SU-DHL-6 (cell line): ENCODE data around the gene ALS2CL.

Experiments used
- H2AFZ ChIP-seq: fragments of 200-600 bp; sonication (generic); 2 replicates; pipeline ENCODE4 v1.6.1; 2014; ENCODE audit warnings: low read depth, mild to moderate bottlenecking, moderate library complexity, mixed read lengths, antibody characterized with exemption, low read length; ENCODE audit not compliant: severe bottlenecking
- H3F3A ChIP-seq: fragments of 200-600 bp; shearing (Covaris generic); 2 replicates; pipeline ENCODE4 v1.6.0; 2016; ENCODE audit warnings: antibody characterized with exemption, mild to moderate bottlenecking; ENCODE audit not compliant: insufficient read depth
- H3K27ac ChIP-seq: fragments of 200-600 bp; sonication (generic); 2 replicates; pipeline ENCODE4 v1.5.1; 2016; ENCODE audit warnings: low read depth, mild to moderate bottlenecking, low read length, moderate library complexity, mixed read lengths
- H3K27me3 ChIP-seq: fragments of 200-600 bp; sonication (generic), shearing (Covaris generic); 2 replicates; pipeline ENCODE4 v1.6.0; 2014; ENCODE audit warnings: mild to moderate bottlenecking, low read length
- H3K36me3 ChIP-seq: fragments of 200-600 bp; sonication (generic); 2 replicates; pipeline ENCODE4 v1.6.1; 2014; ENCODE audit warnings: mild to moderate bottlenecking, low read length, mixed read lengths
- H3K4me2 ChIP-seq: fragments of 300-600, 200-600 bp; shearing (Covaris generic), sonication (generic); 2 replicates; pipeline ENCODE4 v1.6.0; 2014; ENCODE audit warnings: low read length, low read depth, mild to moderate bottlenecking; ENCODE audit not compliant: poor library complexity, severe bottlenecking
- H3K4me3 ChIP-seq: fragments of 200-600 bp; sonication (generic); 2 replicates; pipeline ENCODE4 v1.5.1; 2014; ENCODE audit warnings: antibody characterized with exemption, low read length, mild to moderate bottlenecking, mixed read lengths; ENCODE audit not compliant: insufficient read depth, poor library complexity, severe bottlenecking
- H3K79me2 ChIP-seq: fragments of 200-600 bp; sonication (generic); 2 replicates; pipeline ENCODE4 v1.6.1; 2014; ENCODE audit warnings: mild to moderate bottlenecking, low read length, moderate library complexity; ENCODE audit not compliant: insufficient read depth
- H3K9ac ChIP-seq: fragments of 200-600 bp; sonication (generic); 2 replicates; pipeline ENCODE4 v1.7.0; 2014; ENCODE audit warnings: mild to moderate bottlenecking, low read length
- H3K9me2 ChIP-seq: fragments of 200-600 bp; sonication (generic); replicated peaks from 2 replicates; pipeline ENCODE4 v1.6.1; 2014; ENCODE audit warnings: low read length; ENCODE audit not compliant: insufficient read depth
- H3K9me3 ChIP-seq: fragments of 200-600 bp; sonication (generic); 2 replicates; pipeline ENCODE4 v1.6.1; 2014; ENCODE audit warnings: low read length, mixed read lengths; ENCODE audit not compliant: insufficient read depth
- H4K20me1 ChIP-seq: fragments of 200-600 bp; sonication (generic); 2 replicates; pipeline ENCODE4 v1.6.1; 2014; ENCODE audit warnings: low read depth, mild to moderate bottlenecking, antibody characterized with exemption, low read length, moderate library complexity, mixed read lengths
- EZH2phosphoT487 ChIP-seq: fragments of 200-600 bp; sonication (generic), shearing (Covaris generic); conservative IDR thresholded peaks from 2 replicates; pipeline ENCODE4 v1.6.1; 2018; ENCODE audit warnings: mild to moderate bottlenecking, antibody characterized with exemption, low read length, moderate library complexity, mixed read lengths
- TF ChIP-seq, protein P1 (sequence below): fragments of 200-600 bp; sonication (generic); IDR thresholded peaks from one replicate; pipeline ENCODE4 v1.5.1; 2017; ENCODE audit warnings: antibody characterized with exemption, mild to moderate bottlenecking, low read length, moderate library complexity; ENCODE audit not compliant: insufficient read depth, poor library complexity, severe bottlenecking

ALS2CL gene

DNA sequence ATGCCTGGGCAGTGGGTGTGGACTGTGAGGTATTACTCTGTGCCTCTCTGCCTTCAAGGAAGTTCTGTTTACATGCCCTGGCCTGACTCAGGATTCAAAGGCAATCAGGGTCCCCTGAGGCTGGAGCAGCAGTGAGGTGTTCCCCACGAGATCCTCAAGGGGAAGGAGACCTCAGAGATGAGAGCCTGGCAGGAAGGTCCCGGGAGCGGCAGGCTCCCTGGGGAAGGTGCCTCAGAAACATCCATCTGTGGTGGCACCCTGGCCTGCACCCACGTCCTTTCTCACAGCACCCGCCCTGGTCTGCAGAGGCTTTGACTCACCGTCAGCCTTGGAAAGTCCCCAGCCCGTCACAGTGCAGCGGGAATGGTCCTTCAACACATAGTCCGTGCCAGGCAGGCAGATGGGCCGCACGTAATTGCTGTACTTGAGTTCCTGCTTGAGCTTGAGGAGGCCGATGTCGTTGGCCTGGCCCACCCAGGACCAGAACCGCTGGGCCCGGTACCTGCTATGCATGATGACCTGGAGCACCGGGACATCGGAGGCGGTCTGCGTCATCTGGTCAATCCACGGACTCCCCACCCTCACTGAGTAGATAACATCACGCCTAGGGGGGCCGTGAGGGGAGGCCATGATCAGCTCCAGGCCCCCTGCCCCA, 20.5 kb upstream of the ALS2CL start:
- no peaks in the 10 kb centered on the region for H3F3A ChIP-seq
- no peaks in the 10 kb centered on the region for H3K27me3 ChIP-seq
- no peak overlapping the region for H3K4me3 ChIP-seq
- H3K9ac ChIP-seq = no peak overlapping the region
- H3K9me3 ChIP-seq = no peaks in the 10 kb centered on the region
- no peak overlapping the region for H3K27ac ChIP-seq
- no peak for TF ChIP-seq EZH2phosphoT487
- TF ChIP-seq, protein P1, sequence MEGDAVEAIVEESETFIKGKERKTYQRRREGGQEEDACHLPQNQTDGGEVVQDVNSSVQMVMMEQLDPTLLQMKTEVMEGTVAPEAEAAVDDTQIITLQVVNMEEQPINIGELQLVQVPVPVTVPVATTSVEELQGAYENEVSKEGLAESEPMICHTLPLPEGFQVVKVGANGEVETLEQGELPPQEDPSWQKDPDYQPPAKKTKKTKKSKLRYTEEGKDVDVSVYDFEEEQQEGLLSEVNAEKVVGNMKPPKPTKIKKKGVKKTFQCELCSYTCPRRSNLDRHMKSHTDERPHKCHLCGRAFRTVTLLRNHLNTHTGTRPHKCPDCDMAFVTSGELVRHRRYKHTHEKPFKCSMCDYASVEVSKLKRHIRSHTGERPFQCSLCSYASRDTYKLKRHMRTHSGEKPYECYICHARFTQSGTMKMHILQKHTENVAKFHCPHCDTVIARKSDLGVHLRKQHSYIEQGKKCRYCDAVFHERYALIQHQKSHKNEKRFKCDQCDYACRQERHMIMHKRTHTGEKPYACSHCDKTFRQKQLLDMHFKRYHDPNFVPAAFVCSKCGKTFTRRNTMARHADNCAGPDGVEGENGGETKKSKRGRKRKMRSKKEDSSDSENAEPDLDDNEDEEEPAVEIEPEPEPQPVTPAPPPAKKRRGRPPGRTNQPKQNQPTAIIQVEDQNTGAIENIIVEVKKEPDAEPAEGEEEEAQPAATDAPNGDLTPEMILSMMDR = no peak
- H3K9me2 ChIP-seq = no peaks in the 10 kb centered on the region
- H3K36me3 ChIP-seq = no peaks in the 10 kb centered on the region
- H2AFZ ChIP-seq = no peak overlapping the region
- H4K20me1 ChIP-seq = no peaks in the 10 kb centered on the region
- H3K79me2 ChIP-seq = no peaks in the 10 kb centered on the region
- no peak overlapping the region for H3K4me2 ChIP-seq

DNA sequence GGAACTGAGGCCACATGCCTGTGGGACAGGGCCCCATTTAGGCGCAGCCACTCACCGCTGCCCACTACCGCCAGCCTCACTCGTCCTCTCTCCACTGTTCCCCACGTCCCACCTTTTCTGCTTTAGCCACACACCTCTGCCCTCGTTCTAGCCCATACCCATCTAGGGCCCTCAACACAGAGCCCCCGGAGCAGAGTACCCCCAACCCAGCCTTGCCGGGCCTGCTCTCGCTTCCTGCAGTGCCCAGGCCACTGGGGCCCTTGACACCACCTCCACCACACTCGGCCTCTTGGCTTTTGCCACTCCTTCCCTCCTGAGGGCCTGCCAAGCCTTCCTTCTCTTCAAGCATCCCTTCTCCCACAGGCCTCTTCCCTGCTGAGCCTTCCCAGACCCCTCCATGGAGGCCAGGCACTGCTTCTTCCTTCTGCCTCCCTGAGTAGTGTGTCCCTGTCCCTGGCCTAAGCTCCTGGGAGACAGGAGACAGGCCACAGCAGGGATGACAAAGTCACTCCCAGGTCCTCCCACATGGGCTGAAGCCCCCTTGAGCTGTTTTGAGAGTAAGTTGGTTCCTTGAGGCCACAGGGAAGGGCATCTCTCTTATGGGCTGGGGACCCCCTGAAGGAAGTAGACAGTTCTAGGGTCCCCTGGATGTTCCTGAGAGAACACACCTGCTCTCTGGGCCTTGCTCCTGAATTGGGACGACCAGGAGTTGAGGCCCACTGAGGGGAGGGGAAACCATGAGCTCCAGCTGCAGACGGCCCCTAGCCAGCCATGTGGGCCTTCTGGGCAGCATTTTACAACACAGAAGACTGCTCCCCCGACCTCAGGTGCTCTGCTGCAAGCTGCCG, 19.8 kb upstream of the ALS2CL start:
- Histone ChIP-seq H2AFZ (no peak overlapping the region), H4K20me1 (no peaks in the 10 kb centered on the region), H3K9me2 (no peaks in the 10 kb centered on the region), H3K79me2 (no peaks in the 10 kb centered on the region), H3K27ac (no peak overlapping the region), H3K4me3 (no peak overlapping the region), H3K9me3 (no peaks in the 10 kb centered on the region), H3K27me3 (no peaks in the 10 kb centered on the region), H3K9ac (no peak overlapping the region), H3F3A (no peaks in the 10 kb centered on the region), H3K36me3 (no peaks in the 10 kb centered on the region), H3K4me2 (no peak overlapping the region)
- TF ChIP-seq, protein P1 = no peak
- TF ChIP-seq EZH2phosphoT487 = no peak

DNA sequence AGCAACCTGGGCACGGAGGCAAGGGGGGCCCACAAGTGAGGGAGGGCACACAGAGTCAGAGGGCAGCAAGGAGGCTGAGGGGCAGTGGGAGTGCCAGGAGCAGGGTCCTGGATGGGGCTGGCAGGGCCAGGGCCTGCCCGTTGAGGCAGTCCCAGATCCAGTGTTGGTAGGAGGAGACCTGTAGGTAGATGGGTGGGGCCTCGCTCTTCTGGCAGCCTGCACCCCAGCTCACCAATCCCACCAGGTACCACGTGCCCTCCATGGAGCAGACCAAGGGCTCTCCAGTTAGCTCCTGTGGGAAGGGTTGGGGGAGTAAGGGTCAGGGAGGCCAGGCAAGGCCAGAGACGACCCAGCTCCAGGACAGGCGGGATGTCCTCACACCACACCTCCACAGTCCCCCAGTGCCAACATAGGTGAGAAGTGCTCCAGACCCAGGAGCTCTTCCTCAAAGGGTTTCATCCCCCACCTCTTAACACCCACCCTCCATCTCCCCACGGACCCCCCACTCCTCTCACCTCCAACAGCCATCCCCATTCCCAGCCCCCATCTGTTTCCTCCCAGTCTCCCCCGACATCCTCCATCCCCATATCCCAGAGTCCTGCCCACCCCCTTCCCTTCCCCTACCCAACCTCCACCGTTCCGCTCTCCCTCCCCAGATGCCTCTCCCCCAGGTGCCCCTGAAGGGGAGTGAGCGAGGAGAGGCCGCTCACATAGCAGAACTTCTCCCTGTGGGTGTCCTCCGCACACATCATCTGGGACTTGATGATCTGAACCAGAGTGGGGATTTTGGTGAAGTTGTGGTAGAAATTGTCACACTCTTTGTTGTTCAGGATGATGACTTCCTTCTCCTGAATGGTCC, 18.9 kb upstream of the ALS2CL start:
- no peak for TF ChIP-seq EZH2phosphoT487
- TF ChIP-seq, protein P1 = no peak
- Histone ChIP-seq H3K4me3 (no peak overlapping the region), H3F3A (no peaks in the 10 kb centered on the region), H3K27me3 (no peaks in the 10 kb centered on the region), H4K20me1 (no peaks in the 10 kb centered on the region), H3K9me3 (no peaks in the 10 kb centered on the region), H3K4me2 (no peak overlapping the region), H3K36me3 (no peaks in the 10 kb centered on the region), H3K9ac (no peak overlapping the region), H2AFZ (no peak overlapping the region), H3K79me2 (no peaks in the 10 kb centered on the region), H3K27ac (no peak overlapping the region), H3K9me2 (no peaks in the 10 kb centered on the region)
